HT-29 (cell line): ENCODE results near the gene ANO9. TPM values are rescaled to one million over a fixed set of nuclear protein-coding genes. Genes with fewer than 3 reads are reported as not detected.

Experiments
- DNase-seq: peaks from one replicate; pipeline ENCODE4 v3.0.0-alpha.2; 2015; ENCODE audit warnings: low spot score
- small RNA-seq: library from RNA; depleted of rRNA; stranded (forward); fragments of <200 nt; gene quantifications from one replicate; pipeline ENCODE3, GENCODE V24; 2014
- total RNA-seq: library from RNA; depleted of rRNA; stranded (reverse); fragments of >200 nt; shearing (Covaris generic); gene quantifications from 2 replicates; pipeline ENCODE4 v1.2.3, GENCODE V29; 2014; rRNA removed

The ANO9 gene
- total RNA-seq, 1 experiment from 2014 or later: 94.0 TPM

DNA sequence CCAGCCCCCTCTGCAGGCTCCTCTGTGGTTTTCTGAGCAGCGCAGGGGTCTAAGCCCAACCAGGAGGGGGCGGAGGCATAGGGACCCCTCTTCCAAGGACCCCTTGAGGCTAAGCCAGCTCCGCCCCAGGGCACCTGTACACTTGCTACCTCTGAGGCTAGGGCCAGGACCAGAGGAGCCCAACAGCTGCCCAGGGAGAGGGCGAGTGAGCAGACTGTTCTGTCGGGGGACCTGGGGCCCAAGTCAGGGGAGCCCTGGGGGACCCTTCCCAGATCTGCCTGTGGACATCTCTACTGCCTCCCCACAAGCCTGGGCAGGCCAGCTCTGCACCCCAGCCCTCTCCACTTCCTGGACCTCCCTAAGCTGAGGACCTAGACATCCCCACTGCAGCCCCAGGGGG, 70.8 kb downstream of the ANO9 start:
- DNase-seq: no peak

DNA sequence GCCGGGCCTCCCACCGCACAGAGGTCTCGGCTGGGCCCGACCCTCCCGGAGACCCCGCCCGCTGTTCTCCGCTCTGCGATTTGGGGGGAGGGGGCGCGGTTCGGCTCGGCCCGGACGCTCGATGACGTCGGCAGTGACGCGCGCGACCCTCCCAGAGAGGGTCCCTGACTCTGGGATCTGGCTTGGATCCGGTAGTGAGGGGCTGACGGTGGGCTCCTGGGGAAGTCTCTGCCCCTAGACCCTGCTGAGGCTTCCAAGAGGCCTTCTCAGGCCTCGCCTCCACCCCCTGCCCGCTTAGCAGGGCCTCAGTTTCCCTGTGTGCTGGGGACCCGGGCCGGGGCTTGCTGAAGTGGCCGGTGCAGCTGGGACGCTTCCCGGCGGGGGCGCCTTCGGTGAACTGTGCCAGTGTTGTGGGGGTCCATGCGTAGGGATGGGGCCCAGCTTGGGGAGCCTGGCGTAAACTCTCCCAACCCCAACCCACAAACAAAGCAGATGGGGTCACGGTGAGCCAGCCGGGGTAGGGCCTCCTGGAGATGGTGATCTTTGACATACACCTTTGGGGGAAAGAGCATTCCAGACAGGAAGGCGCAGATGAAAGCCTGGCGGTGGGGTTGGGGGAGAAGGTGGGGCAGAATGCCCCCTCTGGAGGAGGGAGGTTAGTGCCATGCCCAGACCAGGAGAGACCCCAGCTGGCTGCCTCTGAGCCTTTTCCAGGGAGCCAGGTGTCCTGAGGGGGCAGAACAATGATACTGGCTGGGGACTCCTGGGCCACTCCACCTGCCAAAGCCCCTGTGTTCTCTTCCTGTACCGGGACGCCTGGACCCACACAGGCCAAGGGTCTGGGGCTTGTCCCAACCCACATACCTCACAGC, 71.5 kb downstream of the ANO9 start:
- no peak for DNase-seq

DNA sequence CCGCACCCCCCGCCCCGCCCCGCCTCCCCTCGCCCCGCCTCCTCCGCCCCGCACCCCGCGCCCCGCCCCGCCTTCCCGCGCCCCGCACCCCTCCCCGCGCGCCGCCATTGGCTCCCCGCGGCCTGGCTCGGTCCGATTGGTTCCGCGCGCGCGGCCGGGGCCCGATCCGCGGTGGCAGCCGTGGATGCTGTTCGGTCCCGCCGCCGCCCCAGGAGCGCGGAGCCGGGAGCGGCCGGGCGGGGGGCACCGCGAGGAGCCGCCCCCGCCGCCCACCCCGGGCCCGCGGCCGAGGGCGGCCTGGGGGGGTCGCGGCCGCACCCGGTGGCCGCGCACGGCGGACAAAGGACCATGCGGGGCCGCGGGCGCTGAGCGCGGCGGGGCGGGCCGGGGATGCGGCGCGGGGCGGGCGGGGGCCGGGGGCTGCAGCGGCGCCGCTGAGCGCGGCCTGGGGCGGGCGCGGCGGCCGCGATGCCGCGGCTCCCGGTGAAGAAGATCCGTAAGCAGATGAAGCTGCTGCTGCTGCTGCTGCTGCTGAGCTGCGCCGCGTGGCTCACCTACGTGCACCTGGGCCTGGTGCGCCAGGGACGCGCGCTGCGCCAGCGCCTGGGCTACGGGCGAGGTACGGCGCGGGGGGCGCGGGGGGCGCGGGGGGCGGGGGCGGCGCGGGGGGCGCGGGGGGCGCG, 72.3 kb downstream of the ANO9 start, which contains the start of gene B4GALNT4:
Gene B4GALNT4, plus strand, starts transcription at position 164 of the 683 bp plus-strand sequence. Its CDS starts 305 bp downstream, at position 469.
- DNase-seq: no peak

DNA sequence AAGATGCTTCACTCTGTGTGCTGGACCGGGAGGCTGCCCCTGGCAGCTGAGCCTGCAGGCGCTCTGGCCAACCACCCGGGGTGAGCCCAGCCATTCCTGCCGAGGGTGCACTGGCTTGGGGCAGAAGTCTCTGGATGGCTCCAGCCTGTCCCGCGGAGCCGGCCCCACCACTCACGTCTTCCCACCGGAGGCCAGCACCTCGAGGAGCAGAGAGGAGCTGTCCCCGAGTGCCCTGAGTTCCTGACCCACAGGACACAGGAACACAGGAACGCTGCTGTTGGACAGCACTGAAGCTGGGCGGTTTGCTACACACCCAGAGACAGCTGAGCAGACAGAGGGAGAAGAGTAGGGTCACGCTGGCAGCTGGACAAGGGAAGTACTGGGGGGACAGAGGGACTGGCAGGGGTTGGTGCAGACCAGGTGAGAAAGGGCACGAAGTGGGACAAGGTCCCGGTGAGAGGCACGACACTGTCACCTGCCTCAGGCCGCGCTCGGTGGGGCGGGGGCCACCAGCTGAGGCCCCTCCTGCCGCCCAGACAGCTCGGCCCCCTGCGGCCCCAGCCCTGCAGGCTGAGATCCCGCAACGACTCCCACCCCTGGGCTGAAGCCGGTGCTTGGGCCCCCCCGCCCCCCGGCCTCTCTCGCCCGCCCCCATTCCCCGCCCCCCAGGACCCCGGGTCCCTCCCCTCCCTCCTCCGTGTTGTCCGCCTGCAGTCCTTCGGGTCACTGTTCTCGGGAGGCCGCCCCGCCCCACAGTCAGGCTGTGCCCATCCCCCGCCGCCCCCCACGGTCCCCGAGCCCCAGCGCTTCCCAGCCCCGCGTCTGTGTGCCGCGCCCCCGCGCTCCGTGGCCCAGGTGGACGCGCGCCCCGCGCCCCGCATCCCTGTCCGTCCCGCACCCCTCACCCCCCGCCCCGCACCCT, 73.1 kb downstream of the ANO9 start:
- DNase-seq: no peak

GRCh38 chr11:367956-368413, 73.8 kb downstream of the ANO9 start:
- DNase-seq: no peak

Small RNA genes lying within 50 kb of the gene (small RNA-seq; reads per million reads assigned to genes)
- gene RN7SL838P: not detected

Other genes starting within 250 kb of the ANO9 start
- gene SCGB1C1, start 248.9 kb downstream of the ANO9 start, total RNA-seq: not detected in 2 replicates
- gene BET1L, start 234.6 kb downstream of the ANO9 start, total RNA-seq: 45.6 and 47.9 TPM in 2 replicates
- gene RIC8A, start 234.3 kb downstream of the ANO9 start, total RNA-seq: 253 and 283 TPM in 2 replicates
- 8.6 and 11.5 TPM in 2 replicates for gene SIRT3, start 205.7 kb downstream of the ANO9 start, total RNA-seq
- gene PSMD13, start 205.0 kb downstream of the ANO9 start, total RNA-seq: 235 TPM in 2 replicates
- gene NLRP6, start 163.6 kb downstream of the ANO9 start, total RNA-seq: not detected in 2 replicates
- 175 and 194 TPM in 2 replicates for gene PGGHG, start 152.9 kb downstream of the ANO9 start, total RNA-seq
- not detected in 2 replicates for gene IFITM5, start 142.5 kb downstream of the ANO9 start, total RNA-seq
- gene IFITM2, start 134.2 kb downstream of the ANO9 start, total RNA-seq: 31.2 and 32.3 TPM in 2 replicates
- gene IFITM1, start 128.0 kb downstream of the ANO9 start, total RNA-seq: 6.8 and 7.6 TPM in 2 replicates
- gene IFITM3, start 121.2 kb downstream of the ANO9 start, total RNA-seq: 10.6 and 30.1 TPM in 2 replicates
- gene B4GALNT4, start 72.5 kb downstream of the ANO9 start, total RNA-seq: not detected in 2 replicates
- gene PKP3, start 47.8 kb downstream of the ANO9 start, total RNA-seq: 284 and 306 TPM in 2 replicates
- gene SIGIRR, start 27.0 kb downstream of the ANO9 start, total RNA-seq: 295 and 312 TPM in 2 replicates
- gene PTDSS2, start 8.3 kb upstream of the ANO9 start, total RNA-seq: 56.6 and 63.4 TPM in 2 replicates
- gene RNH1, start 65.2 kb upstream of the ANO9 start, total RNA-seq: 470 and 513 TPM in 2 replicates
- 217 and 259 TPM in 2 replicates for gene HRAS, start 93.6 kb upstream of the ANO9 start, total RNA-seq
- 8.1 and 10.0 TPM in 2 replicates for gene LRRC56, start 95.5 kb upstream of the ANO9 start, total RNA-seq
- gene LMNTD2, start 118.7 kb upstream of the ANO9 start, total RNA-seq: 5.3 and 6.9 TPM in 2 replicates
- gene RASSF7, start 119.0 kb upstream of the ANO9 start, total RNA-seq: 515 and 552 TPM in 2 replicates
- gene PHRF1, start 134.5 kb upstream of the ANO9 start, total RNA-seq: 75.3 and 82.0 TPM in 2 replicates
- 263 and 329 TPM in 2 replicates for gene IRF7, start 173.9 kb upstream of the ANO9 start, total RNA-seq
- gene CDHR5, start 182.9 kb upstream of the ANO9 start, total RNA-seq: 11.9 and 12.1 TPM in 2 replicates
- gene SCT, start 185.2 kb upstream of the ANO9 start, total RNA-seq: not detected in 2 replicates
- 0.34 and 0.92 TPM in 2 replicates for gene DRD4, start 195.3 kb upstream of the ANO9 start, total RNA-seq